ENCODE data around the gene PPP3CA.
"Not testable (repeated sequence)": the region's sequence is repeated elsewhere in the genome, so short reads cannot be mapped to it uniquely, and the experiment has no call there.

DNA sequence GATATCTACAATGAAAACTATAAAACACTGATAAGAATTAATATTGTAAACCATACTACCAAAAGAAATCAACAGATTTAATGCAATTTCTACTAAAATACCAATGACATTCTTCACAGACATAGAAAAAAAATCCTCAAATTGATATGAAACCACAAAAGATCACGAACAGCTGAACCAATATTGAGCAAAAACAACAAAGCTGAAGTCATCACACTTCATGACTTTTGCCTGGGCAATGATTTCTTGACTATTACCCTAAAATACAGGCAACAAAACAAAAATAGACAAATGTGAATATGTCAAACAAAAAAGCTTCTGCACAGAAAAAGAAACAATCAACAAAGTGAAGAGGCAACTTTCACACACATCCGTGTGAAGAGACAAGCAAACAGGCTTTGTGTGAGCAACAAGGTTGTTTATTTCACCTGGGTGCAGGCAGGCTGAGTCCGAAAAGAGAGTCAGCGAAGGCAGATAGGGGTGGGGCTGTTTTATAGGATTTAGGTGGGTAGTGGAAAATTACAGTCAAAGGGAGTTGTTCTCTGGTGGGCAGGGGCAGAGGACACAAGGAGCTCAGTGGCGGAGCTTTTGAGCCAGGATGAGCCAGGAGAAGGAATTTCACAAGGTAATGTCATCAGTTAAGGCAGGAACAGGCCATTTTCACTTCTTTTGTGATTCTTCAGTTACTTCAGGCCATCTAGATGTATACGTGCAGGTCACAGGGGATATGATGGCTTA lies 355.8 kb downstream of the PPP3CA start:
- TF ChIP-seq, protein P1, sequence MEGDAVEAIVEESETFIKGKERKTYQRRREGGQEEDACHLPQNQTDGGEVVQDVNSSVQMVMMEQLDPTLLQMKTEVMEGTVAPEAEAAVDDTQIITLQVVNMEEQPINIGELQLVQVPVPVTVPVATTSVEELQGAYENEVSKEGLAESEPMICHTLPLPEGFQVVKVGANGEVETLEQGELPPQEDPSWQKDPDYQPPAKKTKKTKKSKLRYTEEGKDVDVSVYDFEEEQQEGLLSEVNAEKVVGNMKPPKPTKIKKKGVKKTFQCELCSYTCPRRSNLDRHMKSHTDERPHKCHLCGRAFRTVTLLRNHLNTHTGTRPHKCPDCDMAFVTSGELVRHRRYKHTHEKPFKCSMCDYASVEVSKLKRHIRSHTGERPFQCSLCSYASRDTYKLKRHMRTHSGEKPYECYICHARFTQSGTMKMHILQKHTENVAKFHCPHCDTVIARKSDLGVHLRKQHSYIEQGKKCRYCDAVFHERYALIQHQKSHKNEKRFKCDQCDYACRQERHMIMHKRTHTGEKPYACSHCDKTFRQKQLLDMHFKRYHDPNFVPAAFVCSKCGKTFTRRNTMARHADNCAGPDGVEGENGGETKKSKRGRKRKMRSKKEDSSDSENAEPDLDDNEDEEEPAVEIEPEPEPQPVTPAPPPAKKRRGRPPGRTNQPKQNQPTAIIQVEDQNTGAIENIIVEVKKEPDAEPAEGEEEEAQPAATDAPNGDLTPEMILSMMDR (conservative IDR thresholded peaks at IDR 0.05) = not testable (repeated sequence)
- not testable (repeated sequence) for TF ChIP-seq EZH2 (IDR thresholded peaks at IDR 0.05; ENCODE audit: low read depth)
